Measurements from ENCODE around the gene ZDHHC11B. TPM values are rescaled to one million over a fixed set of nuclear protein-coding genes. Genes with fewer than 3 reads are reported as not detected.
"Not testable (repeated sequence)": the region's sequence is repeated elsewhere in the genome, so short reads cannot be mapped to it uniquely, and the experiment has no call there.

The ZDHHC11B gene
- total RNA-seq, 1 experiment from 2014 or later = 0.40 TPM

- H3K27ac ChIP-seq (ENCODE audit: low read length); H3F3A ChIP-seq (ENCODE audit: low read length, unreplicated experiment); H3K9me3 ChIP-seq (ENCODE audit: low read length); H3K4me3 ChIP-seq (ENCODE audit: low read length); intact Hi-C loops (cut with micrococcal nuclease); H3K4me1 ChIP-seq (ENCODE audit: insufficient read depth, low read length); H3K9ac ChIP-seq (ENCODE audit: low read length); H2AFZ ChIP-seq (ENCODE audit: low read length); H4K20me1 ChIP-seq (ENCODE audit: low read length); H3K4me2 ChIP-seq (ENCODE audit: low read length); H3K79me2 ChIP-seq (ENCODE audit: low read length); H3K36me3 ChIP-seq (ENCODE audit: low read depth, low read length); POLR2A ChIA-PET (ENCODE audit: unreplicated experiment); BruUV-seq (replicated peaks); ATAC-seq; H3K27me3 ChIP-seq (ENCODE audit: low read length); H3K9me2 ChIP-seq (replicated peaks; ENCODE audit: low read length); CTCF ChIA-PET; DNase-seq: not testable (repeated sequence)
Observed at GRCh38 chr5:747303-747844, 37.2 kb downstream of the ZDHHC11B start.

- Histone ChIP-seq H3K27ac (ENCODE audit: low read length) (no peak overlapping the region), H3K9me3 (ENCODE audit: low read length) (no peaks in the 10 kb centered on the region), H3F3A (ENCODE audit: low read length, unreplicated experiment) (no peaks in the 10 kb centered on the region), H3K9ac (ENCODE audit: low read length) (no peak overlapping the region), H3K4me1 (ENCODE audit: insufficient read depth, low read length) (no peaks in the 10 kb centered on the region), H3K9me2 (replicated peaks; ENCODE audit: low read length) (no peaks in the 10 kb centered on the region), H3K27me3 (ENCODE audit: low read length) (no peaks in the 10 kb centered on the region), H3K4me2 (ENCODE audit: low read length) (no peak overlapping the region), H3K36me3 (ENCODE audit: low read depth, low read length) (no peaks in the 10 kb centered on the region), H3K79me2 (ENCODE audit: low read length) (no peaks in the 10 kb centered on the region), H3K4me3 (ENCODE audit: low read length) (no peak overlapping the region), H4K20me1 (ENCODE audit: low read length) (no peaks in the 10 kb centered on the region), H2AFZ (ENCODE audit: low read length) (no peak overlapping the region)
- TF ChIP-seq EZH2phosphoT487 (IDR thresholded peaks at IDR 0.05; ENCODE audit: borderline replicate concordance, low read length) (no peak), EZH2 (IDR thresholded peaks at IDR 0.05; ENCODE audit: low read length, unreplicated experiment) (no peak), CTCF (conservative IDR thresholded peaks at IDR 0.05; ENCODE audit: low read depth, low read length) (no peak)
- DNase-seq (no peak), ATAC-seq (no peak; the same call in 1 of the 2 replicates)
- no TSS peak for BruUV-seq (replicated peaks)
- ChIA-PET POLR2A (ENCODE audit: unreplicated experiment) (no interaction called here), CTCF (no interaction called here)
- intact Hi-C loops (cut with micrococcal nuclease) = no loop called here
Observed at GRCh38 chr5:746258-746761, 38.2 kb downstream of the ZDHHC11B start.

- intact Hi-C loops (cut with micrococcal nuclease) = not testable (repeated sequence)
Observed at GRCh38 chr5:745272-746142, 39.0 kb downstream of the ZDHHC11B start.

GRCh38 chr5:743696-744404 is 40.7 kb downstream of the ZDHHC11B start:
- H3K9me3 ChIP-seq (ENCODE audit: low read length); H4K20me1 ChIP-seq (ENCODE audit: low read length); H3F3A ChIP-seq (ENCODE audit: low read length, unreplicated experiment); CTCF ChIA-PET; POLR2A ChIA-PET (ENCODE audit: unreplicated experiment); DNase-seq; H3K4me2 ChIP-seq (ENCODE audit: low read length); intact Hi-C loops (cut with micrococcal nuclease); BruUV-seq (replicated peaks); H3K36me3 ChIP-seq (ENCODE audit: low read depth, low read length); ATAC-seq; H3K4me3 ChIP-seq (ENCODE audit: low read length); H3K9me2 ChIP-seq (replicated peaks; ENCODE audit: low read length); H3K79me2 ChIP-seq (ENCODE audit: low read length); H3K9ac ChIP-seq (ENCODE audit: low read length); H3K27me3 ChIP-seq (ENCODE audit: low read length); H3K4me1 ChIP-seq (ENCODE audit: insufficient read depth, low read length); H2AFZ ChIP-seq (ENCODE audit: low read length); H3K27ac ChIP-seq (ENCODE audit: low read length): not testable (repeated sequence)

More at GRCh38 chr5:745272-746142, 39.0 kb downstream of the ZDHHC11B start:
- H3K9ac ChIP-seq (ENCODE audit: low read length); H4K20me1 ChIP-seq (ENCODE audit: low read length); H3K36me3 ChIP-seq (ENCODE audit: low read depth, low read length); H3K27me3 ChIP-seq (ENCODE audit: low read length); H2AFZ ChIP-seq (ENCODE audit: low read length); BruUV-seq (replicated peaks); ATAC-seq; H3K27ac ChIP-seq (ENCODE audit: low read length); H3K4me2 ChIP-seq (ENCODE audit: low read length); H3K4me1 ChIP-seq (ENCODE audit: insufficient read depth, low read length); DNase-seq; H3K9me3 ChIP-seq (ENCODE audit: low read length); H3K9me2 ChIP-seq (replicated peaks; ENCODE audit: low read length); CTCF ChIA-PET; H3F3A ChIP-seq (ENCODE audit: low read length, unreplicated experiment); H3K79me2 ChIP-seq (ENCODE audit: low read length); POLR2A ChIA-PET (ENCODE audit: unreplicated experiment); H3K4me3 ChIP-seq (ENCODE audit: low read length): not testable (repeated sequence)

- intact Hi-C loops (cut with micrococcal nuclease); H3K4me3 ChIP-seq (ENCODE audit: low read length); H3K79me2 ChIP-seq (ENCODE audit: low read length); H3K9me2 ChIP-seq (replicated peaks; ENCODE audit: low read length); DNase-seq; H3K27me3 ChIP-seq (ENCODE audit: low read length); H2AFZ ChIP-seq (ENCODE audit: low read length); ATAC-seq; H3K9ac ChIP-seq (ENCODE audit: low read length); H3K36me3 ChIP-seq (ENCODE audit: low read depth, low read length); H3K27ac ChIP-seq (ENCODE audit: low read length); H3K4me2 ChIP-seq (ENCODE audit: low read length); H3F3A ChIP-seq (ENCODE audit: low read length, unreplicated experiment); H3K4me1 ChIP-seq (ENCODE audit: insufficient read depth, low read length); POLR2A ChIA-PET (ENCODE audit: unreplicated experiment); BruUV-seq (replicated peaks); H4K20me1 ChIP-seq (ENCODE audit: low read length); H3K9me3 ChIP-seq (ENCODE audit: low read length); CTCF ChIA-PET: not testable (repeated sequence)
Observed at GRCh38 chr5:742276-742675, 42.3 kb downstream of the ZDHHC11B start.
